GM21825 (cell line): ENCODE results near the gene C22orf23.
A peak's percentile ranks its signal among the peaks of the same experiment; 100 is the strongest.

Source experiments
- ATAC-seq: cut with Tn5 transposase; IDR thresholded peaks from one replicate; pipeline ENCODE4 v1.9.1; 2021; ENCODE audit warnings: mild to moderate bottlenecking, moderate library complexity; ENCODE audit not compliant: unreplicated experiment

Gene C22orf23

GRCh38 chr22:37926771-37927636 lies 26.4 kb downstream of the C22orf23 start:
- ATAC-seq: no peak

GRCh38 chr22:37926358-37926757 lies 27.0 kb downstream of the C22orf23 start:
- ATAC-seq: no peak

- no peak for ATAC-seq
Observed at GRCh38 chr22:37925767-37926166, 27.6 kb downstream of the C22orf23 start.

GRCh38 chr22:37925330-37925729 lies 28.1 kb downstream of the C22orf23 start:
- no peak for ATAC-seq

GRCh38 chr22:37924386-37925065 lies 28.9 kb downstream of the C22orf23 start:
- no peak for ATAC-seq

- ATAC-seq: no peak
Observed at GRCh38 chr22:37923927-37924326, 29.5 kb downstream of the C22orf23 start.

- no peak for ATAC-seq
Observed at GRCh38 chr22:37922191-37922590, 31.2 kb downstream of the C22orf23 start.

GRCh38 chr22:37920126-37920525 lies 33.3 kb downstream of the C22orf23 start:
- no peak for ATAC-seq

- no peak for ATAC-seq
Observed at GRCh38 chr22:37918580-37919270, 34.7 kb downstream of the C22orf23 start.

GRCh38 chr22:37917874-37918548 lies 35.4 kb downstream of the C22orf23 start:
- ATAC-seq: no peak

GRCh38 chr22:37916311-37916710 lies 37.1 kb downstream of the C22orf23 start:
- no peak for ATAC-seq

GRCh38 chr22:37913233-37913721 lies 40.1 kb downstream of the C22orf23 start:
- ATAC-seq: no peak

GRCh38 chr22:37912171-37912570 lies 41.2 kb downstream of the C22orf23 start:
- ATAC-seq: no peak

GRCh38 chr22:37911697-37912096 lies 41.7 kb downstream of the C22orf23 start:
- ATAC-seq: no peak

GRCh38 chr22:37910890-37911672 lies 42.3 kb downstream of the C22orf23 start:
- no peak for ATAC-seq

GRCh38 chr22:37909766-37910165 lies 43.6 kb downstream of the C22orf23 start:
- ATAC-seq: no peak

GRCh38 chr22:37907036-37907954 lies 46.1 kb downstream of the C22orf23 start:
- no peak for ATAC-seq

- peak; percentile 19 for ATAC-seq
Observed at GRCh38 chr22:37906364-37907008, 46.9 kb downstream of the C22orf23 start.
